KBM-7 (cell line): ENCODE data around the gene DPH1.
"Not testable (repeated sequence)": the region's sequence is repeated elsewhere in the genome, so short reads cannot be mapped to it uniquely, and the experiment has no call there.

Experiments
- DNase-seq: peaks from one replicate; pipeline ENCODE4 v3.0.0-alpha.2; 2015
- in situ Hi-C: fragments of 300-500 bp; cut with MboI; formaldehyde crosslinking; loops from 2 replicates; pipeline ENCODE4 v1.14.3; 2020; ENCODE audit warnings: low sequenced_read_pairs, low pct_unique_long_range_greater_than_20kb, mixed read lengths

Gene DPH1

GRCh38 chr17:2003525-2003924, 26.4 kb upstream of the DPH1 start:
- in situ Hi-C loops: no loop called here
- DNase-seq: no peak

DNA sequence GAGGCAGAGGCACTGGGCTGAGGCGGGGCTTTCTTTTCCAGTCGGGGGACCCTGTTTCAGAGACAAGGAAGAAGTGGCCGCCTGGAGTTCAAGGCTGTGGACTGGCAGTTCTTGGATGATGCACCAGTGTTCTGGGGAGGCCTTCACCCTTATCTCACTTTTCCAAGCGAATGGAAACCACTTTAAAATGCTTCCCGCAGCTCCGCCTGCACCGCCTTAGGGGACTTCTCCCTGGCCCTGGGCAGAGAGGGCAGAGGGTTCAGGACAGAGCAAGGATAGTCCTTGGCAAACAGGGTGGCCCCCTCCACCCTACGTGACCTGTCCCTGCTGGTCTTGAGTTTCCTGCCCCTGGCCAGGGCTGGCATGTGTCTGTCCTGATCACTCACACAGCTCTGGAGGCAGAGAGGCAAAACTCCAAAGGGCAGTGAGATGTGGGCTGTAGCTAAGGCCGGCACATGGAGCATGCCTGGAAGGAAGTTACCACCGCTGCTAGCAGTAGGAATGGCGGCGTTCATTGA, 25.5 kb upstream of the DPH1 start:
- no peak for DNase-seq
- in situ Hi-C loops: no loop called here

GRCh38 chr17:2008332-2009126, 21.4 kb upstream of the DPH1 start:
- in situ Hi-C loops: no loop called here
- DNase-seq: no peak

GRCh38 chr17:2009737-2010136, 20.2 kb upstream of the DPH1 start:
- no peak for DNase-seq

GRCh38 chr17:2011411-2012371, 18.3 kb upstream of the DPH1 start:
- in situ Hi-C loops: no loop called here
- peak; percentile 72 for DNase-seq

More at GRCh38 chr17:2009737-2010136, 20.2 kb upstream of the DPH1 start:
- in situ Hi-C loops: no loop called here

DNA sequence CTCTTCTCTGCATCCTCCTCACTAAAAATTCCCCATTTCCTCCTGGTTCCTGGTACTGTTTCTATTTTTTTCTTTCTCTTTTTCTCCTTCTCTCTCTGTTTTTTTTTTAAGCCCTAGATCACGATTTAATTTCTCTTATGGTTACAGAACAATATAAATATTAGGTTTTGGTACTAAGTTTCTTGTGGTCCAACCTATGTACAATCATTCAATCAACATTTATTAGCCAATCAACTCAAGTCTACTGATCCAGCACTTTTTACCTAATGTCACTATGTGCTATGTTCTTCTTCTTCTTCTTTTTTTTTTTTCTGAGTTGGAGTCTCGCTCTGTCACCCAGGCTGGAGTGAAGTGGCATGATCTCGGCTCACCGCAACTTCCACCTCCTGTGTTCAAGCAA, 17.5 kb upstream of the DPH1 start:
- in situ Hi-C loops: no loop called here

GRCh38 chr17:2013220-2013993, 16.5 kb upstream of the DPH1 start:
- DNase-seq, in situ Hi-C loops: not testable (repeated sequence)

More for the DNA sequence above, 17.5 kb upstream of the DPH1 start:
- no peak for DNase-seq

DNA sequence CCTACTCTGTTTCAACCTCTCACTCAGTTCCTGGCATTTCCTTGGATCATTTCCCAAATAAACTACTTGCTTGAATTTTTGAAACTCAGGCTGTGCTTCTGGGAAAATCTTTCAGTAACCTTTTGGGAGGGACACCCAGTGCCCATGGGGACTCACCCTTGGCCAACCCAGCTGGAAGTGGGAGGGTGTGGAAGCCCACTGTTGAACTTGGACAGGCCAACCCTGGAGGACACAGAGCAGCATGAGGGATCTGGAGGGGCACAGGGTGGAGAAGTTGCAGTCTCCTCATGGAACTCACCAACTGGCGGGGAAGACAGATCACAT, 16.0 kb upstream of the DPH1 start:
- in situ Hi-C loops: no loop called here
- DNase-seq: no peak

GRCh38 chr17:2015314-2015713, 14.6 kb upstream of the DPH1 start:
- no peak for DNase-seq
- in situ Hi-C loops: no loop called here

GRCh38 chr17:2016494-2016893, 13.5 kb upstream of the DPH1 start:
- no peak for DNase-seq
- in situ Hi-C loops: no loop called here

DNA sequence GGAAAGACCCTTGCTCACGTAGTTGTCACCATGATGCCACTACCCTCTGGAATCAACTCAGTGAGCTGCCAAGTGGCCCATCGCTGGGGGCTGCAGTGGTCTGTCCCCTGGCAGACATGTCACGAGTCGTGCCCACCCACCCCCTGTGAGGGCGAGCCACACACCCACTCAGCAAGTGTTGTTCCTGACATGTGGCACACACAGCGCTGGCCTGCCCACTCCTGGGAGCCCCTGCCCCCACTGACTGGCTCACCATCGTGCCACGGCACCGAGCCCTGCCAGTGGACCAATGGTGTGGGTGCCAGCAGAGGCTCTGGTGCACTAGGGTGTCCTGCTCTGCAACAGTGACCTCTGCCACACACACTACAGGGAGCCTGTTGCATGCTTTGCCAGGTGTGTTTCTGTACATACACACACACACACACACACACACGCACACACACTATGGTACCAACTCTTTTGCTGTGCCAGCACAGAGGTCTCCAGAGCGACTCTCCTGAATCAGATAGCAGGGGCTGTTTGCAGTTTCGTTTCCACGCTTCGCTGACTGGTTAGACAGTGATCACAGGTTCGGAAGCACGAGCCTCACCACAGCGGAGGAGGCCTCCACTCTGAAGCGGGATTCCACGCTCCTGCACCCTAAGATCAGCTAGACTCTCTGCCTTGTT, 12.5 kb upstream of the DPH1 start:
- in situ Hi-C loops: no loop called here
- peak; percentile 17 for DNase-seq

- no peak for DNase-seq
Observed at GRCh38 chr17:2018716-2019510, 11.0 kb upstream of the DPH1 start.

GRCh38 chr17:2019723-2020122, 10.2 kb upstream of the DPH1 start:
- DNase-seq: no peak
- in situ Hi-C loops: no loop called here

More at GRCh38 chr17:2018716-2019510, 11.0 kb upstream of the DPH1 start:
- in situ Hi-C loops: no loop called here

DNA sequence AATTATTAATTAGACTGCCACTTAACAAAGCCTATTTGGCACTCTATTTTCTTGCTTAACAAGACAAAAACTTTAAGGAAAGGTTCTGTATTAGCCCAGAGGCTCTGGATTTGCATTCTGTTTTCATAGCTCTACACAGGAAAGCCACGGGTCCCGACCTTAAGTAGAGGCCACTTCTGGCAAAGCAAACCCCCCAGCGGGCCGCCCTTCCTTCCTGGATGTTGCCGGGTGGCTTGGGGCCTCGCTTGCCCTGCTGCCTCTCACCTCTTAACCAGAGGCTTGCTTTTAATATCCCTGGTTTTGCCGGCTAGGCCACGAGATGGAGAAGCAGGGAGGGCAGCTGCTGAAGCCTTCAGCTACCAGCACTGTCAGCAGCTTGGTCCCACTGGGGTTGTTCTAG, 9.2 kb upstream of the DPH1 start:
- peak; percentile 24 for DNase-seq

DNA sequence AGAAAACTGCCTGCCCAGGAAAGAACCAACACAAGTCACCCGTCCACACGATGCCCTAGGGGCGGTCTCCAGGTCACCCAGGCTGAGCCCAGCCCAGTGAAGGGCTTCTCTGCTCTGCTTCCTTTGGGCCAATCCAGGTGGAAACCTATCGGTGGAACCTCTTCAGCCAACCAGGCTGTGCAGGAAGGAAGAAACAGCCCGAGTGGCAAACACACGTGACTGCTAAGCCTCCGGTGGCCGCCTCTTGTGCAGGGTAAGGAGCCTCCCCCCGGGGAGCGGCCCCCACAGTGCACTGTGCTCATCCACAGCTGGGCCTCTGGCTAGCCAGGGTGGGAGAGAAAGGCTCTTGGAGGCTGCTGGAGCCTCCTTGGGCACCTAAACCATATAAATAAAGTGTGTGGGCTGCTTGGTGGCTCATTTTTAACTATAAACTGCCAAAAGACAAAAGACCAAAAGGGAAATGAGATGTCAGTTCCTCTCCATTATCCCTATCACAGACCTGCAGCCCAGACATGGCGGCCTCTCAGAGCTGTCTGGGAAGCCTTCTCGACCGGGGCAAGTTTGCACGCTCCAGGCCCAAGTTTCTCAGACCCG, 7.2 kb upstream of the DPH1 start:
- DNase-seq: peak; percentile 79

More for the DNA sequence above, 9.2 kb upstream of the DPH1 start:
- in situ Hi-C loops: no loop called here

GRCh38 chr17:2023256-2023655, 6.7 kb upstream of the DPH1 start:
- peak; percentile 58 for DNase-seq
- in situ Hi-C loops: no loop called here

More for the DNA sequence above, 7.2 kb upstream of the DPH1 start:
- in situ Hi-C loops: no loop called here

DNA sequence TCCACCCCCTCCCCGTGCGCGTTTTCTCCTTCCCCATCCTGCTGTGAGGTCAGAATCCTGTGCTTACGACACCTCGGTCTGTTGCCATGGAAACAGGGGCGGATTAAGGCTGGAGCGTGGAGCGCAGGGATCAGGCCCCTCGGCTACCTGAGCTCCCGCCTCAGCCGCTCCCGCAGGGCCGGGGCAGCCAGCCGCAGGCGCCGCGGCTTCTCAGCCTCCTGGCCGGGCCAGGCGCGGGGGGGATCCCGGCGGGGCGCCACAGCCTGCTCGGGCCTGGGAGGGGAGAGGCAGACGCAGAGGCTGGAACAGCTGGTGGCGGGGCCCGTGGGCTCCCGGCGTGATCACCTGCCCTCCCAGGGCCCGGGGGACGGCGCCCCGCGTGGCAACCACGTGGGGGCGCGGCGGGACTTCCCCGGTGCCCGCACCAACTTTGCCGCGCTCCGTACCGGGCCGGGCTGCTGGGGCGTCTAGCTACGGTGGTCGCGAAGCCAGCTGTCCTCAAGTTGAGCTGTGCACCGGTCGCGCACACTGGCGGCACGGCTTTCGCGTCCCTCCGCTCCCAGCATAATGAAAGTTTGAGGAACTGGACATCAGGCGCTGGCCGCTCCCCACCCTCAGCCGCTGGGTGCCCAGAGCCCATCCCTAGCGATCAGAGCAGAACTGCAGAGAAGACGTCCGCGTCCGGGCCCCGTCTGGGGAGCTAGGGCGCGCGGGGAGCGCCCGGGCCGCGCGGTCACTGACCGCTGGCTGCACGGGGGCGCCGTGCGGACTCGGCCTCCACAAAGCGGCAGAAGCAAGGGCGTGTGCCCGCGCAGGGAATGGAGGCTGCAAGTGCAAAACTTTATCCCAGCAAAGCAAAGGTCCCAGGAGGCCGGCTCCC, 6.0 kb upstream of the DPH1 start:
- DNase-seq: peak; percentile 85
- in situ Hi-C loops: no loop called here
